Osteoblast (primary cell): ENCODE data around the gene TBC1D32. TPM values are rescaled to one million over a fixed set of nuclear protein-coding genes. Genes with fewer than 3 reads are reported as not detected.
"Not testable (repeated sequence)": the region's sequence is repeated elsewhere in the genome, so short reads cannot be mapped to it uniquely, and the experiment has no call there.

ENCODE experiments used
- DNase-seq: peaks from one replicate; pipeline ENCODE4 v3.0.0; 2011; ENCODE audit warnings: low spot score, mixed read lengths; ENCODE audit not compliant: insufficient read length; ENCODE audit errors: missing footprints
- H2AFZ ChIP-seq: 2 replicates; pipeline ENCODE4 v1.6.0; 2011; ENCODE audit warnings: mild to moderate bottlenecking, low read length
- H3K27ac ChIP-seq: 2 replicates; pipeline ENCODE4 v1.5.1; 2011; ENCODE audit warnings: mild to moderate bottlenecking, low read depth, low read length, moderate library complexity
- H3K27me3 ChIP-seq: 2 replicates; pipeline ENCODE4 v1.6.0; 2012; ENCODE audit warnings: mild to moderate bottlenecking, control low read depth, inconsistent platforms, low read length, moderate library complexity; ENCODE audit not compliant: insufficient read depth
- H3K36me3 ChIP-seq: 2 replicates; pipeline ENCODE4 v1.5.1; 2011; ENCODE audit warnings: mild to moderate bottlenecking, low read length, control low read depth, moderate library complexity; ENCODE audit not compliant: insufficient read depth
- H3K4me1 ChIP-seq: 2 replicates; pipeline ENCODE4 v1.5.1; 2011; ENCODE audit warnings: mild to moderate bottlenecking, low read length, control low read depth, moderate library complexity; ENCODE audit not compliant: insufficient read depth
- H3K4me2 ChIP-seq: 2 replicates; pipeline ENCODE4 v1.6.0; 2011; ENCODE audit warnings: mild to moderate bottlenecking, low read length; ENCODE audit not compliant: insufficient read depth
- H3K4me3 ChIP-seq: fragments of 200-600 bp; sonication (generic); 3 replicates; pipeline ENCODE4 v1.5.1; 2012; ENCODE audit warnings: mild to moderate bottlenecking, low read length, inconsistent platforms; ENCODE audit not compliant: insufficient read depth
- H3K79me2 ChIP-seq: 2 replicates; pipeline ENCODE4 v1.6.0; 2012; ENCODE audit warnings: mild to moderate bottlenecking, low read length, control low read depth, inconsistent platforms; ENCODE audit not compliant: insufficient read depth
- H3K9me3 ChIP-seq: 2 replicates; pipeline ENCODE4 v1.5.1; 2011; ENCODE audit warnings: low read depth, low read length, control low read depth
- H4K20me1 ChIP-seq: 2 replicates; pipeline ENCODE4 v1.6.0; 2012; ENCODE audit warnings: mild to moderate bottlenecking, low read length, control low read depth; ENCODE audit not compliant: insufficient read depth
- total RNA-seq: library from RNA; depleted of rRNA; stranded (reverse); fragments of >200 nt; gene quantifications from 2 replicates; pipeline ENCODE4 v1.2.3, GENCODE V29; 2012
- TF ChIP-seq, protein P1 (sequence below): IDR thresholded peaks from 2 replicates; pipeline ENCODE4 v1.5.1; 2011; ENCODE audit warnings: mild to moderate bottlenecking, low read depth, low read length, moderate library complexity; ENCODE audit errors: extremely low read depth

TBC1D32 gene
- total RNA-seq, 1 donor: 17.4 TPM

DNA sequence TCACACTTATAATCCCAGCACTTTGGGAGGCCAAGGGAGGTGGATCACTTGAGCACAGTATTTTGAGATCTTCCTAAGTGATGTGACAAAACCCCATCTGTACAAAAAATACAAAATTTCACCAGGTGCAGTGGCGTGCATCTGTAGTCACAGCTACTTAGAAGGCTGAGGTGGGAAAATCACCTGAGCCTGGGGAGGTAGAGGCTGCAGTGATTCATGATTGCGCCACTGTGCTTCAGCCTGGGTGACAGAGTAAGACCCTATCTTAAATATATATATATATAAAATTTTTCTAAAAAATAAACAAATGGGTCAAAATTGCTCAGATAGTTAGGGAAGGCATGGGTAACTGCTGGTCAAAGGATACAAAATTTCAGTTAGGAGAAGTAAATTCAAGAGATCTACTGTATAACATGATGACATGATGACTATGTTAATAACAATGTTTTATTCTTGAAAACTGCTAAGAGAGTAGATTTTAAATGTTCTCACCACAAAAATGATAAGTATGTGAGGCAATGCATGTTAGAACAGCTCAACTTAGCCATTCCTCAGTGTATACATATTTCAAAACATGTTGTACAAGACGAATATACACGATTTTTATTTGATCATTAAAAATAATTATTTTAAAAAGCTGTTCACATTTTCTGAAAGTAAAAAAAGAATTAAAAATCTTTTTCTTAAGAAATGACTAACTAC, 24.4 kb downstream of the TBC1D32 start:
- DNase-seq: peak; percentile 68
- Histone ChIP-seq H4K20me1 (no peaks in the 10 kb centered on the region), H3K27ac (peak overlapping the region; percentile 16), H3K4me3 (no peak overlapping the region), H3K4me2 (peak overlapping the region; percentile 21), H3K36me3 (no peaks in the 10 kb centered on the region), H3K79me2 (no peaks in the 10 kb centered on the region), H3K9me3 (no peaks in the 10 kb centered on the region), H2AFZ (no peak overlapping the region), H3K4me1 (peaks cover 10% of the 10 kb centered on the region), H3K27me3 (no peaks in the 10 kb centered on the region)
- TF ChIP-seq, protein P1, sequence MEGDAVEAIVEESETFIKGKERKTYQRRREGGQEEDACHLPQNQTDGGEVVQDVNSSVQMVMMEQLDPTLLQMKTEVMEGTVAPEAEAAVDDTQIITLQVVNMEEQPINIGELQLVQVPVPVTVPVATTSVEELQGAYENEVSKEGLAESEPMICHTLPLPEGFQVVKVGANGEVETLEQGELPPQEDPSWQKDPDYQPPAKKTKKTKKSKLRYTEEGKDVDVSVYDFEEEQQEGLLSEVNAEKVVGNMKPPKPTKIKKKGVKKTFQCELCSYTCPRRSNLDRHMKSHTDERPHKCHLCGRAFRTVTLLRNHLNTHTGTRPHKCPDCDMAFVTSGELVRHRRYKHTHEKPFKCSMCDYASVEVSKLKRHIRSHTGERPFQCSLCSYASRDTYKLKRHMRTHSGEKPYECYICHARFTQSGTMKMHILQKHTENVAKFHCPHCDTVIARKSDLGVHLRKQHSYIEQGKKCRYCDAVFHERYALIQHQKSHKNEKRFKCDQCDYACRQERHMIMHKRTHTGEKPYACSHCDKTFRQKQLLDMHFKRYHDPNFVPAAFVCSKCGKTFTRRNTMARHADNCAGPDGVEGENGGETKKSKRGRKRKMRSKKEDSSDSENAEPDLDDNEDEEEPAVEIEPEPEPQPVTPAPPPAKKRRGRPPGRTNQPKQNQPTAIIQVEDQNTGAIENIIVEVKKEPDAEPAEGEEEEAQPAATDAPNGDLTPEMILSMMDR: no peak

DNA sequence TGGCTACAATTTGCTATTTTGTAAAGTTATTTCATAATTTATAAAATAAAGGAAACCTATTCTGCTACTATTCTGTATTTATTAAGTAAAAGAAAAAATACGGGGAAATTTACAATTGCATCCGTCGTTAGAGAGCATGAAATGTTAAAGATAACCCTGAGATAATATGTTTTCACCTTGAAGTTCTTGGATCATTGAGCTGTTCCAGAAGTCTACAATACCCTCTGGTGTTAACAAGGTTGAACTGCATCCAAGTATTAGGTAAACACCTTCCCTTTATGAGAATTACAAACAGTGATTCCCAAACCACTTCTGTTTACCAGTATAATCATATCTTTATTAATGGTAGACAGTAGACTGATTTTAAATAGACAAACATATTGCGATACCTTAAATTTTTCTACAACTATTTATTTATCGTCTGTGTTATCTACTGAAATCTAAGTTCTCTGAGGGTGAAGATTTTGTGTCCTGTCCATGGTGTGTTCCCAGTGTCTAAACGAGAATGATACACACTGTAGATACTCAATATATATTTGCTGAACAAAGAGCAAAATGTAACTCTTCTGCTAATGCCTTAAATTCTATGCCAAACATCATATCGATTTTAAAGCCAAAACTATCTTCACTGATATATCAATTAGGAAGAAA, 28.2 kb downstream of the TBC1D32 start:
- Histone ChIP-seq H3K4me1 (peaks cover 10% of the 10 kb centered on the region), H3K4me3 (no peak overlapping the region), H3K27me3 (no peaks in the 10 kb centered on the region), H4K20me1 (no peaks in the 10 kb centered on the region), H3K36me3 (no peaks in the 10 kb centered on the region), H3K4me2 (no peak overlapping the region), H3K9me3 (no peaks in the 10 kb centered on the region), H3K27ac (no peak overlapping the region), H2AFZ (no peak overlapping the region), H3K79me2 (no peaks in the 10 kb centered on the region)
- TF ChIP-seq, protein P1: peak; percentile 54
- no peak for DNase-seq

DNA sequence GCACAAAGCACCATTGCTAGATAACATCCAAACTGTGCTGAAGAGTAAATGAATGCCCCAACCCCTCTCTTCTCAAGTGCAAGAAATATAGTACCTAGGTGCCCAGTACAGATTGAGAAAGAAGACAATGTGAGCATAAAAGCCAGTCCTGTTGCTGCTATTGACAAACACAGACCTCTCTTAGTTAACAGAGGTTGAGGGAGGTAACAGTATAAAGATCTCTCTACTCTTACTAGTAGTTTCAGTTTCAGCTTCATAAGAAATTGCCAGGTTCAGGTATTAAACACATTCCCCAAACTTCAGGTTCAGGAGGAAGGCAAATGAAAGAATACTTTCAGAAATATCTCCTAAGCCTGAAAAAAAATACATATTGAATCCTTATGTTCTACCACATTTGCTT, 31.4 kb downstream of the TBC1D32 start:
- Histone ChIP-seq H2AFZ (no peak overlapping the region), H3K4me1 (no peaks in the 10 kb centered on the region), H3K9me3 (no peaks in the 10 kb centered on the region), H4K20me1 (no peaks in the 10 kb centered on the region), H3K36me3 (no peaks in the 10 kb centered on the region), H3K79me2 (no peaks in the 10 kb centered on the region), H3K4me2 (no peak overlapping the region), H3K4me3 (no peak overlapping the region), H3K27me3 (no peaks in the 10 kb centered on the region), H3K27ac (no peak overlapping the region)
- TF ChIP-seq, protein P1: no peak
- no peak for DNase-seq

DNA sequence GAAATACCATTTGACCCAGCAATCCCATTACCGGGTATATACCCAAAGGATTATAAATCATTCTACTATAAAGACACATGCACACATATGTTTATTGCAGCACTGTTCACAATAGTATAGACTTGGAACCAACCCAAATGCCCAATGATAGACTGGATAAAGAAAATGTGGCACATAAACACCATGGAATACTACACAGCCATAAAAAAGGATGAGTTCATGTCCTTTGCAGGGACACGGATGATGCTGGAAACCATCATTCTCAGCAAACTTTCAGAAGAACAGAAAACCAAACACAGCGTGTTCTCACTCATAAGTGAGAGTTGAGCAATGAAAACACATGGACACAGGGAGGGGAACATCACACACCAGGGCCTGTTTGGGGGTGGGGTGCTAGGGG, 33.1 kb downstream of the TBC1D32 start:
- not testable (repeated sequence) for DNase-seq, H3K27ac ChIP-seq, H3K4me2 ChIP-seq, H3K9me3 ChIP-seq, H3K79me2 ChIP-seq, H3K27me3 ChIP-seq, H4K20me1 ChIP-seq, H3K36me3 ChIP-seq, H3K4me3 ChIP-seq, H3K4me1 ChIP-seq, H2AFZ ChIP-seq
